Measurements from ENCODE around the gene HOXA3.

- no peak for TF ChIP-seq CTCF (IDR thresholded peaks at IDR 0.05; ENCODE audit: insufficient read depth, low read depth, low read length)
- no peak for TF ChIP-seq EZH2 (IDR thresholded peaks at IDR 0.05; ENCODE audit: insufficient read depth, low read length)
Measured at GRCh38 chr7:27095050-27095896, 57.1 kb downstream of the HOXA3 start.
